HEK293 (cell line): ENCODE results near the gene COPS4.

Source experiments
- ATF2 ChIP-seq: fragments of 450-650 bp; formaldehyde crosslinking; IDR thresholded peaks from 2 replicates; pipeline ENCODE4 v1.5.1; 2016; ENCODE audit warnings: missing biosample characterization, missing genetic modification characterization, low read depth
- BCL11B ChIP-seq: fragments of 450-650 bp; formaldehyde crosslinking; IDR thresholded peaks from 2 replicates; pipeline ENCODE4 v1.5.1; 2016; ENCODE audit warnings: low read depth, missing biosample characterization, missing genetic modification characterization
- ELK4 ChIP-seq: IDR thresholded peaks from 2 replicates; pipeline ENCODE4 v1.6.1; 2011; ENCODE audit warnings: mild to moderate bottlenecking, low read depth, low read length, borderline replicate concordance
- HOXA7 ChIP-seq: sonication (generic); formaldehyde crosslinking; IDR thresholded peaks from 2 replicates; pipeline ENCODE4 v1.8.1; 2022; ENCODE audit warnings: missing genetic modification reagents, borderline replicate concordance
- KLF7 ChIP-seq: fragments of 450-650 bp; formaldehyde crosslinking; IDR thresholded peaks from 2 replicates; pipeline ENCODE4 v1.5.1; 2016; ENCODE audit warnings: missing biosample characterization, missing genetic modification characterization, borderline replicate concordance
- MZF1 ChIP-seq: fragments of 450-650 bp; formaldehyde crosslinking; IDR thresholded peaks from 2 replicates; pipeline ENCODE4 v1.5.1; 2017; ENCODE audit warnings: missing biosample characterization, missing genetic modification characterization, borderline replicate concordance
- PRDM6 ChIP-seq: fragments of 450-650 bp; formaldehyde crosslinking; IDR thresholded peaks from 2 replicates; pipeline ENCODE4 v1.5.1; 2017; ENCODE audit warnings: missing biosample characterization, missing genetic modification characterization
- REPIN1 ChIP-seq: fragments of 450-650 bp; formaldehyde crosslinking; IDR thresholded peaks from 2 replicates; pipeline ENCODE4 v1.5.1; 2017; ENCODE audit warnings: missing biosample characterization, missing genetic modification characterization, low read depth
- REST ChIP-seq: fragments of 450-650 bp; formaldehyde crosslinking; IDR thresholded peaks from 2 replicates; pipeline ENCODE4 v1.5.1; 2016; ENCODE audit warnings: missing biosample characterization, missing genetic modification characterization
- TCF7L2 ChIP-seq: IDR thresholded peaks from 2 replicates; pipeline ENCODE4 v1.6.1; 2011; ENCODE audit warnings: low read depth, mild to moderate bottlenecking, inconsistent platforms, low read length, moderate library complexity, borderline replicate concordance
- ZBTB20 ChIP-seq: fragments of 450-650 bp; formaldehyde crosslinking; IDR thresholded peaks from 2 replicates; pipeline ENCODE4 v1.5.1; 2016; ENCODE audit warnings: missing biosample characterization, missing genetic modification characterization
- ZFHX2 ChIP-seq: fragments of 450-650 bp; formaldehyde crosslinking; conservative IDR thresholded peaks from 2 replicates; pipeline ENCODE4 v1.5.1; 2016; ENCODE audit warnings: missing biosample characterization, missing genetic modification characterization
- ZFP69B ChIP-seq: fragments of 450-650 bp; formaldehyde crosslinking; IDR thresholded peaks from 2 replicates; pipeline ENCODE4 v1.5.1; 2016; ENCODE audit warnings: missing biosample characterization, missing genetic modification characterization
- ZNF121 ChIP-seq: fragments of 450-650 bp; formaldehyde crosslinking; IDR thresholded peaks from 2 replicates; pipeline ENCODE4 v1.5.1; 2016; ENCODE audit warnings: missing biosample characterization, missing genetic modification characterization
- ZNF16 ChIP-seq: fragments of 450-650 bp; formaldehyde crosslinking; IDR thresholded peaks from 2 replicates; pipeline ENCODE4 v1.5.1; 2016; ENCODE audit warnings: low read depth, missing biosample characterization, missing genetic modification characterization
- ZNF169 ChIP-seq: fragments of 450-650 bp; formaldehyde crosslinking; IDR thresholded peaks from 2 replicates; pipeline ENCODE4 v1.5.1; 2016; ENCODE audit warnings: missing biosample characterization, missing genetic modification characterization
- ZNF2 ChIP-seq: fragments of 450-650 bp; formaldehyde crosslinking; IDR thresholded peaks from 2 replicates; pipeline ENCODE4 v1.5.1; 2016; ENCODE audit warnings: missing biosample characterization, missing genetic modification characterization
- ZNF202 ChIP-seq: fragments of 450-650 bp; formaldehyde crosslinking; IDR thresholded peaks from 2 replicates; pipeline ENCODE4 v1.5.1; 2016; ENCODE audit warnings: missing biosample characterization, missing genetic modification characterization, borderline replicate concordance
- ZNF211 ChIP-seq: fragments of 450-650 bp; formaldehyde crosslinking; IDR thresholded peaks from 2 replicates; pipeline ENCODE4 v1.5.1; 2016; ENCODE audit warnings: low read depth, missing biosample characterization, missing genetic modification characterization
- ZNF221 ChIP-seq: fragments of 450-650 bp; formaldehyde crosslinking; IDR thresholded peaks from 2 replicates; pipeline ENCODE4 v1.5.1; 2017; ENCODE audit warnings: missing biosample characterization, missing genetic modification characterization, borderline replicate concordance
- ZNF324 ChIP-seq: fragments of 450-650 bp; formaldehyde crosslinking; IDR thresholded peaks from 2 replicates; pipeline ENCODE4 v1.5.1; 2016; ENCODE audit warnings: missing biosample characterization, missing genetic modification characterization
- ZNF398 ChIP-seq: fragments of 450-650 bp; formaldehyde crosslinking; IDR thresholded peaks from 2 replicates; pipeline ENCODE4 v1.5.1; 2017; ENCODE audit warnings: missing biosample characterization, missing genetic modification characterization
- ZNF433 ChIP-seq: fragments of 450-650 bp; formaldehyde crosslinking; IDR thresholded peaks from 2 replicates; pipeline ENCODE4 v1.5.1; 2016; ENCODE audit warnings: missing biosample characterization, missing genetic modification characterization, low read depth
- ZNF521 ChIP-seq: fragments of 450-650 bp; formaldehyde crosslinking; IDR thresholded peaks from 2 replicates; pipeline ENCODE4 v1.5.1; 2017; ENCODE audit warnings: missing biosample characterization, mild to moderate bottlenecking, missing genetic modification characterization
- ZNF561 ChIP-seq: fragments of 450-650 bp; IDR thresholded peaks from 2 replicates; pipeline ENCODE4 v1.5.1; 2018; ENCODE audit warnings: missing biosample characterization, missing genetic modification characterization, borderline replicate concordance
- ZNF626 ChIP-seq: fragments of 450-650 bp; sonication (Bioruptor Pico); formaldehyde crosslinking; IDR thresholded peaks from 2 replicates; pipeline ENCODE4 v1.5.1; 2018; ENCODE audit warnings: missing biosample characterization, missing genetic modification characterization, inconsistent platforms
- ZNF677 ChIP-seq: fragments of 450-650 bp; IDR thresholded peaks from 2 replicates; pipeline ENCODE4 v1.5.0; 2018; ENCODE audit warnings: missing biosample characterization, mild to moderate bottlenecking, missing genetic modification characterization, moderate library complexity
- ZNF837 ChIP-seq: fragments of 450-650 bp; formaldehyde crosslinking; IDR thresholded peaks from 2 replicates; pipeline ENCODE4 v1.5.1; 2016; ENCODE audit warnings: missing biosample characterization, missing genetic modification characterization
- TF ChIP-seq, protein P1 (sequence below): fragments of 450-650 bp; formaldehyde crosslinking; IDR thresholded peaks from 2 replicates; pipeline ENCODE4 v1.5.1; 2016; ENCODE audit warnings: missing biosample characterization, missing genetic modification characterization

COPS4 gene

DNA sequence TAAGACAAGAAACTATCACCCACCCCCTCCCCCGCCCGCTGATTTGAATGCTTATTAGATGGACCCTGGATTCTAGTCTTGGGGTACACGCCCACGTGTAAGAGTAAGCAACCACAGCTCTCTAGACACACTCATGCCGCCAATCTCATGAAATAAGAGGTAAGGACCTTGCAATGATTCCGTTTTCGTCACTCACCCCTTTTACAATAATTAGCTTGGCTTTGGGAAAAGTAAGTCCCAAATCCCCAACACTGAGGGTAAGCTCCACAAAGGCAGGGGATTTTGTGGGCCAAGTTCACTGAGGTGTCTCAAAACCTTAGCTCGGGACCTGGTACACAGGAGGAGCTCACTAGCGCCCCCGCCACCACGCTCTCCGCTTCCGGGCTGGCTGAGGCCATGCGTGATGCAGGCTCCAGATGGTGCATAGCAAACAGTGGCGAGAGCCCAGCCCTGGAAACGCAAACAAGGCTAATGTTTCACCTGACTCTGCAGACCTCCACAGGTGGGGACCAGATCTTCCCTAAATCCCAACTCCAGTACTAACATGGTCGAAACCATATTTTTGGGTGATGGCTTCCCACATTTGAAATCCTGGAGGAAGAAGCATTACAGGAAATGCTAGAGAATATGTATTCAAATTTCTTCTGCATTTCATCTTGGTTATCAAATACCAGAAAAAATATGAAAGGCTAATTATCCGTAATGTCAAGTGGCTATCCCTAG is 75.4 kb downstream of the COPS4 start (continued):
- TF ChIP-seq ZBTB20 (tag by site-specific recombination) (peak; percentile 71), ZNF221 (tag by site-specific recombination) (no peak), MZF1 (tag by site-specific recombination) (peak; percentile 99), REPIN1 (tag by site-specific recombination) (no peak), ZNF837 (tag by site-specific recombination) (no peak), ZFHX2 (tag by site-specific recombination) (peak; percentile 29; the same call in 1 of the 2 replicates), ATF2 (tag by site-specific recombination) (no peak), ZNF211 (tag by site-specific recombination) (no peak), ZNF324 (tag by site-specific recombination) (no peak), ZNF398 (tag by site-specific recombination) (no peak), ZNF121 (tag by site-specific recombination) (no peak), HOXA7 (CRISPR knock-in tag) (no peak), BCL11B (no peak), REST (tag by site-specific recombination) (no peak), ZNF521 (tag by site-specific recombination) (no peak), KLF7 (no peak), ZNF202 (no peak), ZNF626 (tag by site-specific recombination) (no peak), ZNF677 (tag by site-specific recombination) (no peak), ELK4 (peak; percentile 68; the same call in 1 of the 2 replicates), ZNF433 (tag by site-specific recombination) (no peak), TCF7L2 (no peak), ZNF2 (tag by site-specific recombination) (peak; percentile 69; the same call in 1 of the 2 replicates), ZNF561 (tag by site-specific recombination) (no peak), PRDM6 (no peak), ZNF16 (tag by site-specific recombination) (no peak), ZNF169 (tag by site-specific recombination) (no peak), ZFP69B (no peak)
- TF ChIP-seq, protein P1, sequence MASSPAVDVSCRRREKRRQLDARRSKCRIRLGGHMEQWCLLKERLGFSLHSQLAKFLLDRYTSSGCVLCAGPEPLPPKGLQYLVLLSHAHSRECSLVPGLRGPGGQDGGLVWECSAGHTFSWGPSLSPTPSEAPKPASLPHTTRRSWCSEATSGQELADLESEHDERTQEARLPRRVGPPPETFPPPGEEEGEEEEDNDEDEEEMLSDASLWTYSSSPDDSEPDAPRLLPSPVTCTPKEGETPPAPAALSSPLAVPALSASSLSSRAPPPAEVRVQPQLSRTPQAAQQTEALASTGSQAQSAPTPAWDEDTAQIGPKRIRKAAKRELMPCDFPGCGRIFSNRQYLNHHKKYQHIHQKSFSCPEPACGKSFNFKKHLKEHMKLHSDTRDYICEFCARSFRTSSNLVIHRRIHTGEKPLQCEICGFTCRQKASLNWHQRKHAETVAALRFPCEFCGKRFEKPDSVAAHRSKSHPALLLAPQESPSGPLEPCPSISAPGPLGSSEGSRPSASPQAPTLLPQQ (tag by site-specific recombination), result no peak; the same call in 1 of the 2 replicates
